Inflammatory macrophage treated with lipopolysaccharide for 4 hours (primary cell): Measurements from ENCODE around the gene SPTSSB.

ENCODE experiments used
- DNase-seq: peaks from one replicate; pipeline ENCODE4 v3.0.0-alpha.2; 2020

SPTSSB gene

GRCh38 chr3:161371441-161372320, at the start of gene SPTSSB:
TSS of gene SPTSSB (minus strand) at chr3:161371517. CDS start at chr3:161346323, 25,194 bp downstream.
- peak; percentile 13 for DNase-seq

GRCh38 chr3:161420746-161421145, 49.4 kb upstream of the SPTSSB start:
- DNase-seq, result no peak

GRCh38 chr3:161419555-161420333, 48.4 kb upstream of the SPTSSB start:
- no peak for DNase-seq

GRCh38 chr3:161415506-161416231, 44.4 kb upstream of the SPTSSB start:
- no peak for DNase-seq

GRCh38 chr3:161414907-161415306, 43.6 kb upstream of the SPTSSB start:
- no peak for DNase-seq

GRCh38 chr3:161413855-161414210, 42.5 kb upstream of the SPTSSB start:
- no peak for DNase-seq

- DNase-seq, result no peak
These were observed 42.0 kb upstream of the SPTSSB start for GRCh38 chr3:161413127-161413854.

GRCh38 chr3:161412123-161412522, 40.8 kb upstream of the SPTSSB start:
- no peak for DNase-seq

- no peak for DNase-seq
These were observed 38.5 kb upstream of the SPTSSB start for GRCh38 chr3:161409858-161410257.

- peak; percentile 55 for DNase-seq
These were observed 37.8 kb upstream of the SPTSSB start for GRCh38 chr3:161409069-161409468.

- no peak for DNase-seq
These were observed 35.6 kb upstream of the SPTSSB start for GRCh38 chr3:161406594-161407555.

GRCh38 chr3:161405836-161406235, 34.5 kb upstream of the SPTSSB start:
- no peak for DNase-seq

GRCh38 chr3:161405087-161405486, 33.8 kb upstream of the SPTSSB start:
- no peak for DNase-seq

- DNase-seq, result no peak
These were observed 31.9 kb upstream of the SPTSSB start for GRCh38 chr3:161403251-161403650.

GRCh38 chr3:161401389-161401788, 30.1 kb upstream of the SPTSSB start:
- DNase-seq, result no peak

GRCh38 chr3:161400650-161401049, 29.3 kb upstream of the SPTSSB start:
- DNase-seq, result no peak

- no peak for DNase-seq
These were observed 24.0 kb upstream of the SPTSSB start for GRCh38 chr3:161395115-161396012.

GRCh38 chr3:161393803-161394202, 22.5 kb upstream of the SPTSSB start:
- DNase-seq, result no peak

GRCh38 chr3:161393310-161393709, 22.0 kb upstream of the SPTSSB start:
- DNase-seq, result no peak

GRCh38 chr3:161392853-161393252, 21.5 kb upstream of the SPTSSB start:
- DNase-seq, result no peak
